ENCODE measurements around the gene ANKRD29. TPM values are rescaled to one million over a fixed set of nuclear protein-coding genes. Genes with fewer than 3 reads are reported as not detected.
A peak's percentile ranks its signal among the peaks of the same experiment; 100 is the strongest.

The ANKRD29 gene
- total RNA-seq, 2 donors from 2014 or later, result 5.6 to 8.5 TPM

- no peaks in the 10 kb centered on the region for H3K4me1 ChIP-seq (replicated peaks)
- H3K27me3 ChIP-seq (replicated peaks; ENCODE audit: insufficient read depth), result no peaks in the 10 kb centered on the region
- H3K9me3 ChIP-seq, result no peaks in the 10 kb centered on the region
- peak; percentile 57 for DNase-seq (ENCODE audit: low spot score)
- intact Hi-C loops (cut with DNase I), result loop anchor here (1.0 to 5.0 kb wide), 2 partner anchors 81 to 109 kb away; no protein-coding TSS in a partner anchor
- no peak overlapping the region for H3K27ac ChIP-seq
- H3K36me3 ChIP-seq, result no peaks in the 10 kb centered on the region
- no peak overlapping the region for H3K4me3 ChIP-seq
- 52% methylated on average over 6 of the region's 6 CpGs for WGBS
- TF ChIP-seq CTCF (IDR thresholded peaks at IDR 0.05), result peak in 3 of 4 experiments; percentile 59 to 84 (median 82)
- peak; percentile 47 for TF ChIP-seq POLR2AphosphoS5 (IDR thresholded peaks at IDR 0.05)
- TF ChIP-seq POLR2A (IDR thresholded peaks at IDR 0.05), result no peak
Observed at GRCh38 chr18:23703057-23703986, 40.6 kb upstream of the ANKRD29 start.

- intact Hi-C loops (cut with DNase I), result loop anchor here (1.0 to 5.0 kb wide), 2 partner anchors 80 to 110 kb away; no protein-coding TSS in a partner anchor
- no peaks in the 10 kb centered on the region for H3K9me3 ChIP-seq
- TF ChIP-seq POLR2A (IDR thresholded peaks at IDR 0.05), result no peak
- TF ChIP-seq CTCF (IDR thresholded peaks at IDR 0.05), result no peak
- TF ChIP-seq POLR2AphosphoS5 (IDR thresholded peaks at IDR 0.05), result no peak
- H3K27me3 ChIP-seq (replicated peaks; ENCODE audit: insufficient read depth), result no peaks in the 10 kb centered on the region
- no peak for DNase-seq (ENCODE audit: low spot score)
- WGBS, result 81% methylated on average over 4 of the region's 4 CpGs
- no peaks in the 10 kb centered on the region for H3K36me3 ChIP-seq
- H3K4me3 ChIP-seq, result no peak overlapping the region
- H3K4me1 ChIP-seq (replicated peaks), result no peaks in the 10 kb centered on the region
- H3K27ac ChIP-seq, result no peak overlapping the region
Observed at GRCh38 chr18:23702606-23703005, 39.9 kb upstream of the ANKRD29 start.

GRCh38 chr18:23701544-23702064 is 38.9 kb upstream of the ANKRD29 start:
- no peaks in the 10 kb centered on the region for H3K4me1 ChIP-seq (replicated peaks)
- TF ChIP-seq POLR2AphosphoS5 (IDR thresholded peaks at IDR 0.05) (no peak), CTCF (IDR thresholded peaks at IDR 0.05) (no peak), POLR2A (IDR thresholded peaks at IDR 0.05) (no peak)
- H3K4me3 ChIP-seq, result no peak overlapping the region
- intact Hi-C loops (cut with DNase I), result loop anchor here (5.0 kb wide), 1 partner anchor 111 kb away; no protein-coding TSS in a partner anchor
- no peak overlapping the region for H3K27ac ChIP-seq
- no peaks in the 10 kb centered on the region for H3K36me3 ChIP-seq
- no peaks in the 10 kb centered on the region for H3K27me3 ChIP-seq (replicated peaks; ENCODE audit: insufficient read depth)
- DNase-seq (ENCODE audit: low spot score), result no peak
- 96% methylated on average over 8 of the region's 8 CpGs for WGBS
- no peaks in the 10 kb centered on the region for H3K9me3 ChIP-seq

GRCh38 chr18:23701017-23701416 is 38.3 kb upstream of the ANKRD29 start:
- no peaks in the 10 kb centered on the region for H3K9me3 ChIP-seq
- H3K27me3 ChIP-seq (replicated peaks; ENCODE audit: insufficient read depth), result no peaks in the 10 kb centered on the region
- TF ChIP-seq POLR2AphosphoS5 (IDR thresholded peaks at IDR 0.05) (no peak), CTCF (IDR thresholded peaks at IDR 0.05) (no peak), POLR2A (IDR thresholded peaks at IDR 0.05) (no peak)
- 47% methylated on average over 2 of the region's 2 CpGs for WGBS
- H3K36me3 ChIP-seq, result no peaks in the 10 kb centered on the region
- no peaks in the 10 kb centered on the region for H3K4me1 ChIP-seq (replicated peaks)
- no peak for DNase-seq (ENCODE audit: low spot score)
- H3K27ac ChIP-seq, result no peak overlapping the region
- no peak overlapping the region for H3K4me3 ChIP-seq
- intact Hi-C loops (cut with DNase I), result loop anchor here (5.0 kb wide), 1 partner anchor 111 kb away; no protein-coding TSS in a partner anchor

Data from prostate gland (tissue), 2 donors.